Measurements from ENCODE around the gene THAP4.
"Not testable (repeated sequence)": the region's sequence is repeated elsewhere in the genome, so short reads cannot be mapped to it uniquely, and the experiment has no call there.

THAP4 gene

DNA sequence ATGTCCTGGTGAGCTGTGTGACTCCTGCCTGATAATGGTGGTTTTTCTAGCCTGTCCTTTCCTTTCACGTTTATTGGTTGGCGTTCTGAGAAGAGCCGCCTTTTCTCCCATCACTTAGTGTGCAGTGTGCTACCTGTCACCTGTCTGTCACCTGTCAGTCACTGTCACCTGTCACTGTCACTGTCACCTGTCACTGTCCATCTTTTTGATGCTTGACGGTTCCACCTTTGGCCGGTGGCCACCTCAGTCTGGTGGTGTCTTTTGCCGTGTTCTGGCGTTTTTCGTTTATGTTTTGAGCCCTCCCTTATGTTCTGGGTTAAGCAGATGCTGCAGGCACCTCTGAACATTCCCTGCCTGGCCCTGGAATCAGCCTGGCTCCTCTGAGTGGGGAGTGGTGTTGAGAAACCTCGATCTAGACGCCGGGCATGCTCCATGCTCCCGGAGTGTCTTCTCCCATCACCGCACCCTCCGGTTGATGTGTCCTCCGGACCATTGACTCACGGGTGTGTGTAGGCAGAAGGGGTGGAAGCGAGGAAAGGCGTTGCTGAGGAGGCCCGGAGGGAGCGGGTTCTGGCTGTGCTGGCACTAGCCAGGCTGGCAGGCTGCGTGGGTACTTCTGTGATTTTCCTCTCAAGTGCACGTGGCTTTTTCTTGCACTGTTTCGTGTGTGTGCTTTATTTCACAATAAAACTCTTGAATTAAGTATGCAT lies 28.9 kb upstream of the THAP4 start:
- no peak for DNase-seq (ENCODE audit: low read depth, low spot score)

DNA sequence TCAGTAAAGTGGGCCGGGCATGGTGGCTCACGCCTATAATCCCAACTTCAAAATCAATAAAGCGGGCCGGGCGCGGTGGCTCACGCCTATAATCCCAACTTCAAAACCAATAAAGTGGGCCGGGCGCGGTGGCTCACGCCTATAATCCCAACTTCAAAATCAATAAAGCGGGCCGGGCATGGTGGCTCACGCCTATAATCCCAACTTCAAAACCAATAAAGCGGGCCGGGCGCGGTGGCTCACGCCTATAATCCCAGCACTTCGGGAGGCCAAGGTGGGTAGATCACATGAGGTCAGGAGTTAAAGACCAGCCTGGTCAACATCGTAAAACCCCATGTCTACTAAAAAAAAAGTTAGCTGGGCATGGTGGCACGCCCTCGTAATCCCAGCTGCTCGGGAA lies 25.8 kb upstream of the THAP4 start:
- not testable (repeated sequence) for DNase-seq (ENCODE audit: low read depth, low spot score)

DNA sequence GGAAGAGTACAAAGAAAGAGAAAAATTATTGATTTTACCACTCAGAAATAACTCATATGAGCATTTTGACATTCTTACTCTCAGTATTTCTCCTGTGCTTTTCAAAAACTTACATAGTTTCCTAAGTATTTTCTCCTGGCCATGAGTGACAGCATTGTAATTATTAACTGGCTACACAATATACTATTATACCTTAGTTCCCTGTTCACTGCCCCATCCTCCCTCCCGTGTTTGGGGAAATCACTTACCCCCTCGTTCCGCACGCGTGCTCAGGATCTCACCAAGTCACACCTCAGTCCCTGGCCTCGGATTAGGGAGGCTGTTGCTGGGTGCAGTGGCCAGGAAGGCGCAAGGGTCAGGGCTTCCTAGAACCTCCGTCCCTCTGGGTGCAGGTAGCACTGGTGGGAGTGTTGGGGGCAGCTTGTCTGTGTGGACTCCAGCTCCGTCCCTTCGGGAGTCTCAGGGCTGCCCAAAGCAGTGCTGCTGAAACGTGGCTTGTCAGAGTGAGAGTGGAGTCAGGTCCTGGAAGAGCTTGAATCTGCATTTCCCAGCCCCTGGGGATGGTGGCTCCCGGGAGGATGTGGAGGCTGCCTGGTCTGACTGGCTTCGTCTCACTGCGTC lies 23.7 kb upstream of the THAP4 start:
- DNase-seq (ENCODE audit: low read depth, low spot score): no peak

DNA sequence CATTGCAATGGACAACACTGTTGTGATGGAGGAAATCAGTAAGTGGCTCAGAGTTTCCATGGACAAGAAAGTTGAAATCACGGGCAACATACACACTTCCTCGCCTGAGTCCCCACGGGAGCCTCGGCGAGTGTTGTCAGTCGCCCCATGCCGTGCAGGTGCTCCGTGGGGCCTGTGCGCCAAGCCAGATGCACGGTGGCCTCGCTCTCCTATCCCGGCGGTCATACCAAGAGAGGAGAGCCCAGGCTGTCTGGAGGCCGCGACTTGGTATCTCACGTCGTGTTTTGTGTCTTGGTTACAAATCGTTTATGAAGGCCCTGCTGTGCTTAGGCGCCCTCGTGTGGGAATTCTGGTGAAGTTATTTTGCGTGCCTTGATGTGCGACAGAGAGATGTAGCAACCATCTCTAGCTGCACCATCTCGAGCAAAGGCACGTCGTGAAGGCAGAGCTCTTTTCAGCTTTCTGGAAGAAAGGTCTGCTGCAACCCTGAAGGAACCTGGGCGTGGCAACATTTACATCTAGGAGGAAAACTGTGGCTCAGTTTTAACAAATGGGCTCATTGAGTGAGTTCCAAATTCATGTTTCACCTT lies 22.3 kb upstream of the THAP4 start:
- DNase-seq (ENCODE audit: low read depth, low spot score): no peak

DNA sequence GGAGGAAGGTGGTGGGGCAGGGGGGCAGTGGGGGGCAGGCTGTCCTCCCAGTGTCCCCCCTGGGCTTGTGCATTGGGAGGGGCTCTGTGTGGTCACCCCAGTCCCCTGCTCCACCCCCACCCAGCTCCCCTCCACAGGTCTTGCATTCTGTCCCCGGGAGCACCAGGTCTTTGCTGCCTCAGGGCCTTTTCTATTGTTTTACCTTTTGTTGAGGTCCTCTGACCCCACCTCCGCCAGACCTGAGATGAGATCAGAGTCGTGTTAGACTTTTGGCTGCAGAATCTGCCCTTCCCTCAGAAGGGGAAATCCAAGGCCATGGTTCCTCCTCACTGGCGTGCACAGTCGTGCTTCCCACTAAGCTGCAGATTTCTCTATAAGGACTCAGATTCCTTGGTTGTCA lies 21.3 kb upstream of the THAP4 start:
- DNase-seq (ENCODE audit: low read depth, low spot score): no peak

DNA sequence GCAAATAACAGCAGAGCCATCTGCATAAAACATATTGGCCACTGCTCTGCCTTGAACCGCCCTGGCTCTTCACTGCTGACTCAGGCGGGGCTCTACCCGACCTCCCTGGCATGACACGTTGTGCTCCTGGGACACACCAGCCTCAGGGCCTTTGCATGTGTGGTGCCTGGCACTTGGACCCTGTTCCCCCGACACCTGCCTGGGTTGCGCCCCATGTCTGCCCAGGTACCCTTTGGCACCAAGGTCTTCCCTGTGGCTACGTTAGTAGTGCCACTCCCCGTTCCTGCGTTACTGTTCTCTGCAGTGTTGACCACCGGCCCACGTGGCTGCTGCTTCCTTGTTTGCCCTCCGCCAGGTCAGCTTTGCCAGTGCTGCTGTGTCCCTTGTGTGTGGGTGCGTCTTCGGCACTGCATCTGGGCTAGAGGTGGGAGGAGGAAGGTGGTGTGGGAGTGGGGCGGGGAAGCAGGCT lies 20.9 kb upstream of the THAP4 start:
- no peak for DNase-seq (ENCODE audit: low read depth, low spot score)

DNA sequence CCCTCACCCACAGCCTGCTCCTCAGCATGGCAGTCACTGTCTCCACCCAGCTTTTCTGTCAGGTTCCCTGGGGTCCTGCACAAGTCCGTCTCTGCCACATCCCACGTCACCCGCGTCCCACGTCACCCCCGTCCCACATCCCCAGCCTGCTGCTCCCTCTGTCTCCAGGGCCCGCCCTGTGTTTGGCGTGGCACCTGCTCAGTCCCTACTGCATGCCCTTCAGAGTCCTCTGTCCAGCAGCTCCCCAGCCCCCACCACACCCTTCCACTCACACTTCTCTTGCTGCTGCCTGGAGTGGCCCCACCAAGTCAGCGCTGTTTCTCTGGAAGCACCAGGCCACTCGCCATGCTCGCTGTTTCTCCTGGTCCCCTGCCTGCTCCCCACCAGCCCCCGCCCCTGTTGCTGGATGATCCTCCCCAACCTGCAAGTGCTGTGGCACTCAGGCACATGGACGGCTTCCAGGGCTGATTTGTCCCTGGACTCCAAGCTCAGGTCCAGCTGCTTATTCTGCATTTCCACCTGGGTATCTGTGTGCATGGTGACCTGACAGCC lies 19.3 kb upstream of the THAP4 start:
- DNase-seq (ENCODE audit: low read depth, low spot score): no peak

DNA sequence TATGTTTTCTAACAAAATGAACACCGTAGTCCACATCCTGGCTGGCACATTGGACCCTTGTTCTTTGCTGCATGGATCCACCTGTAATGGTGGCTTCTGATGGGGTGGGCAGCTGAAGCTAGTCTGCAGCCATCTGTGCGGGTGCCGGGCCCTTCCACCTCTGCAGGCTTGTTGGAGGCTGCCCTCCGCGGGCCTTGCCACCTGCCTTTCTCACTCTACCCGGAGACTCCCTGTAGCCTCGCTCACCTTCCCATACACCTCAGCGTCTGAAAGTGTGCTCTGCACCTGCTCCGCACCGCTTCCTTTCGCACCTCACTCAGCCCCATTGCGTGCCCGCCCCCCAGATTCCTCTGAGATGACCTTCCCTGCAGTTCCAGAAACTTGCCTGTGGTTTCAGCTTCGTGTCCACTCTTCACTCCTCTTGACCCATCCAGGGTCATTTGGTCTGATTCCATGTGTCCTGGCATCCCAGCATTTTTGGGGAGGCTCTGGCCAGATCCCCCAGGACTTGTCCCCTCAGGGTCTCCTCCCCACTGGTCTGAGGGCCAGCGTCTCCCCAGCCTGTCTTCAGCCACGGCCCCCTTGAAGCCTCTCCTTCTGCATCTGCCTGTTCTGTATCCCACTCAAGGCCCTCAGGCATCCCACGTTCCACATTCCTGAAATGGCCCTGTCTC lies 18.7 kb upstream of the THAP4 start:
- DNase-seq (ENCODE audit: low read depth, low spot score): no peak

DNA sequence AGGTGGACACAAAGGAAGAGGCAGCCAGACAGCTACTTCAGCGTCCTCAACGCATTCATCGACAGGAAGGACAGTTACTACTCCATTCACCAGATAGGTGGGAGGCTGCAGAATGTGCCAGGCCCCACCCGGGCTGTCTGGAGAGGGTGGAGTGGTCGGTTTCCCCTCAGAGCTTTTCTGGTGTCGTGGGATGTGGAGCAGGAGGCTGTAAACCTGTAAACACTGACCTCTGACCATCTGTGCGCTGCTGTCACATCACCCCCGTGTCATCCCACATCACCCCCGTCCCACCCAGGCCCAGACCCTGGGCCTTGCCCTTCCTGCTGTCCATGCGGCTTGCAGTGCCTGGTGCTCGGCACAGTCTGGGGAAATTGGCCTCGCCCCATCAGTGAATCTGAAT lies 17.6 kb upstream of the THAP4 start:
- no peak for DNase-seq (ENCODE audit: low read depth, low spot score)

DNA sequence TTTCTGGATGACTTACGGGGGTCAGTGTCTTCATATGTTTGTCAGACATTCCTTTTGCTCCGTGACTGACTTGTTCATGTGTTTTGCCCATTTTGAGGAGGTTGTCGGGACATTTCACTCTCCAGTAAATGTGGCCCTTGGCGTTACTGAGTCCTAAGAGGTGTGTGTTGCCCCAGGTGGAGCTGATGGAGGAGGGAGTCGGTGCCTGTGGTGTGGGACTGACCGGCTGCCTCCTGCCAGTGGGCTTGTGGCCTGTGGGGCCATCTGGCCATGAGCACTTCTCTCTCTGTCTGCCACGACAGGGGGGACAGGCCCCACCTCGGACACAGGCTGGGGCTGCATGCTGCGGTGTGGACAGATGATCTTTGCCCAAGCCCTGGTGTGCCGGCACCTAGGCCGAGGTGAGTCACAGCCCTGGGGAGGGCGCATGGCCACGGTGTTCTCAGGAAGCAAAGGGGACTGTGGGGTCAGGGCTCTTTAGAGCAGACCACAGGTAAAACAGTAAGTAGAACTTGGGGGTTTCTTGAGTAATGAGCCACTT lies 16.3 kb upstream of the THAP4 start:
- no peak for DNase-seq (ENCODE audit: low read depth, low spot score)

DNA sequence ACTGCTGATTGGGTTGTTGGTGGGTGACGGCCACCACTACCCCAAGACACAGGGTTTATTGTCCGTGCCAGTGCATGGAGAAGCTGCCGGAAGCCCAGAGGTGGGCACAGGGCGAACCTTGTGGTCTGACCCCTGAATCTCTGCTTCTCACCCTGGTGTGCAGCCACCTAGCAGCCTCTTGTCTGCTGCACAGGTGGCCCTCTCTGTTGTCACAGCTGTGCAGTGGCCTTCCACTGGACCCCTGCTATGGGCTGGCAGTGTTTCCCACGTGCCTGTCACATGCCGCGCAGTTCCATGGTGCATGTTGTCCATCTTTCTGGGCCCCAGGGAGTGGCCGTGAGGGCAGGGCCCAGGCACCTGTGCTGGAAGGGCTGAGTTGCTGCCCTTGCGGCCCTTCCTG lies 15.8 kb upstream of the THAP4 start:
- no peak for DNase-seq (ENCODE audit: low read depth, low spot score)

DNA sequence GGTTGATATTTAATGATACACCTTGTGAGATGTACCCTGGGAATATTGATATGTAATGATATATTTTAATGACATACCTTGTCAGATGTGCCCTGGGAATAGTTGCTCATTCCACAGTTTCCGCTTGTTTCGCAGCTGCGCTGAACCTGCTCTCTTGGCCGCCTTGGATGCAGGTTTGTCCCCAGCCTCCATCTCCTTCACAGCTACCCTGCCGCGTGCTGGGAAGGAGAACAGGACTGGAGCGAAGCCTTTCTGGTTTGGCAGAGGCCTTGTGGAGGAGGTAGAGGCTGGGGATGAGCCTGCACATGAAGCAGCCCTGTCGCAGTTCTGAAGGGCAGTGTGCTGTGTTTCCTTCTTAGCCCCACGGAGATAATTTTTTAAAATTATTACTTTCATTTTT lies 15.2 kb upstream of the THAP4 start:
- no peak for DNase-seq (ENCODE audit: low read depth, low spot score)

DNA sequence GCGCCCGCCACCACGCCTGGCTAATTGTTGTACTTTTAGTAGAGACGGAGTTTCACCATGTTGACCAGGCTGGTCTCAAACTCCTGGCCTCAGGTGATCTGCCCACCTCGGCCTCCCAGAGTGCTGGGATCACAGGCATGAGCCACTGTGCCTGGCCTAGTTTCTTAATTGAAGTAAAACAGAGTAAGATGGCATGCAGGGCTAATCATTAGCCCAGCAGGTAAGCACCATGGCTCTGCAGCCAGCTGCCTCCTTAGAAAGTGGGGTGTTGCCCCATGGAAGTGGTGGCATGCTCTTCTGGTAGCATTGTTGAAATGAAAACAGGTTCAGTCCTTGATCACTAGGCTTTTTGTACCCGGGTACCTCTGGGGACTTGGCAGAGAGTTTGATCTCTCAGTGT lies 13.0 kb upstream of the THAP4 start:
- no peak for DNase-seq (ENCODE audit: low read depth, low spot score)

DNA sequence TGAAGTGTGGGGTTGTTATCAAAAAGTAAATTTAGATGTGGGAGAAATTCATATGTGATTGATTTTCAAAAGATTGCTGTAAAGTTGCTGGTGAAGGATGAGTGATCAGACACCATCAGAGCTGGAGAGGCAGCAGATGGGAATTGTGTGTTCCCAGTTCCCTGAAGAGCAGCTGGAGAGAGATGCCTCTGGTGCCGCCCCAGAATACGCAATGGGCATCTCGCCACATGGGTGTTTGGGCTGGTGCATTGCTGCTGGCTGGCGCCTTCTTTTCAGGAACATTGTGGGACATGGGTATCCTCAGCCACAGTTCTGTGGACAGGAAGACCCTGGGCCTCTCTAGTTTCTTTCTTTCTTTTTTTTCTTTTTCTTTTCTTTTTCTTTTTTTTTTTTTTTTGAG lies 12.4 kb upstream of the THAP4 start:
- no peak for DNase-seq (ENCODE audit: low read depth, low spot score)

DNA sequence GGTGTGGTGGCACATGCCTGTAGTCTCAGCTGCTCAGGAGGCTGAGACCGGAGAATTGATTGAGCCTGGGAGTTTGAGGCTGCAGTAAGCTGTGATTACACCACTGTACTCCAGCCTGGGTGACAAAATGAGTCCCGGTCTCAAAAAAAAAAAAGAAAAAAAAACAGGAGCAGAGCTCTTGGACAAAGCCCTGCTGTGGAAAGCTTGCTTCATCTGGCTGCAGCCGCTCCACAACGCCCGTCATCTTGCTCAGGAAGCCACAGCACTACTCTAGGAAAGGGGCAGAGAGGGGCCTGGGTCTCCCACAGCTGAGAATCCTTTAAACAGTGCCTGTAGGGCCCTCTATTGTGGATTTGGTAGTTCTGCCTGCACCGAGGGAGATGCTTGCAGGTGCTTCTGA lies 11.5 kb upstream of the THAP4 start:
- DNase-seq (ENCODE audit: low read depth, low spot score): no peak

DNA sequence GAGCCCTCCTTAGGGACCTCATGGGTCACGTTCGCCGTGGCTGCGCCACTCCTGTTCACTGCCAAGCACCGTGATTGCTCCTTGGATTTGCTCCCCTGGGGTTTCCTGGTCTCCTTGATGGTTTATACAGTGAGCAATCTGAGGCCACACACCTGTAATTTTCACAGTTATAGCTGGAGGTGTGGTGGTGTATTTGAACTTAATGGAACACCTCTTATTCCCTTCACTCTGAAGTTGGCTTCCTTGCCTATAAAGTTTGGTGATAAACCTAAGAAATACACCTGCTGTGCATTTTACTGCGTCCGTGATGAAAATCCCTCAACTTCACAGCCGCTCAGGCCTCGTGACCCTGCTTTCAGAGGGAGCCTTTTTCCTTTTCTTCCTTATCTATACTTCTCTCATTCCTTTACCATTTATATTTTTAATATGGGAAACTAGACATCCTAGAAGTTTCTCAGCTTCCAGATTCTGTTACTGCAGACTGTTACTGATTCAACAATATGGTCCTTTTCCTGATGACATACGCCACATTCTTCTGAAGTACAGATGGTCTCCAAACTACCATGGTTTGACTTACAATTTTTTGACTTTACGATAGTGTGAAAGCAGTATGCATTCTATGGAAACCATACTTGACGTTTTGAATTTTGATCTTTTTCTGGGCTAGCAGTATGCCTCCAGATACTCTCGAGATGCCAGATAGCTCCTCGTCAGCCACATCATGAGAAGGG lies 9.1 kb upstream of the THAP4 start:
- DNase-seq (ENCODE audit: low read depth, low spot score): no peak

DNA sequence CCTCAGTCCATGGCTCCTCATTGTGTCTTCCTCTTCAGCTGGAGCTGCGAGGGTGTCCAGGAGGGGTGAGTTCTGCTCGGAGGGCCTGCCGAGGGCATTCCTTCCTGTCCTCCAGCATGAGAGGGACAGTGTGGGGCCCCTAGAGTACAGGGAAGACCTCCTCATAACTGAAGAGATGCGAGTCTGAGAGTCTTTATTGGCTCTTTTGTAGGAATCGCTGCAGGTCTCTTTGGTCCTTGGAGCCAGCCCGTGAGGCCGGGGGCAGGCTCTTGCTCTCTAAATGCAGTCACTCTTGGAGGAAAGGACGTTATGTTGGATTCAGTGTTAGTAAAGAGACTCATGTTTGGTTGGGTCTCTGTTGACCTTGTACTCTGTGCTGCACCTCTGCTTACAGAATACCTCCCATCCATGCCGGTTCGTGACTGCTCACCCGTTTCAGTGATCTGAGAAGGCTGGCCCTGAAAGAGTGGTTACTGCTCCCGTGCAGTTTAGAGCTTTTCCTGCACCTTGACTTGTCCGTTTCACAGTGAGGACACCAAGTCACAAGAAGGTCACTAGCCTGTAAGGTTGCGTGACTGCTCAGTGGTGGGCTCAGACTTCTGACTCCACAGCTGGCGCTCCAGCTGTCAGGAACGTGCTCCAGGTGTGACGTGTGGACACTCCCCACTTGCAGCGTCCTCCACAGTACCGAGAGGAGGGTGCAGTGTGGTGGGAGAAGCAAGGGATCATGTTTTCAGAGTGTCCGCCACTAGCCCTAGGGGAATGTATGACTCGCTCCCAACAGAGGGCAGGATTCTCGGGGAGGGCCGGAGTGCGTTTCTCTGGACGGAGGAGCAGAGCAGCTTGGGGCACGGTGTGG lies 8.3 kb upstream of the THAP4 start:
- no peak for DNase-seq (ENCODE audit: low read depth, low spot score)

DNA sequence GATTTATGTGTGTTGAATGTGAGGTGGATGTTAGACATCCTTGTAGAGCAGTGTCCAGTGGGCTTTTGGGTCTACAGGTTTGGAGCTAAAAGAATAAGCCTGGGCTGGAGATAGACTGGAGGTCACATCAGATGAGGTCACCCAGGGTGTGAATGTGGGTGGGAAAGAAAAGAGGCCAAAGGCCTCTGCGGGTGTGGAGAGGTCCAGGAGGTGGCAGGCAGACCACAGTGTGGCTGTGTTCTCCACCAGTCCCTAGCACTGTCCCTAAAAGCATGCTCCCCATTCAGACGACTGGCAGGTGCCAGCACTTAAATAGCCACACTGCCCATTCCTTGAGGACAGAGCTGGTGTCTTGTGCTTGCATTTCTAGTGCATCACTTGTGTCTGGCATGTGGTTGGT lies 4.7 kb upstream of the THAP4 start:
- DNase-seq (ENCODE audit: low read depth, low spot score): no peak

DNA sequence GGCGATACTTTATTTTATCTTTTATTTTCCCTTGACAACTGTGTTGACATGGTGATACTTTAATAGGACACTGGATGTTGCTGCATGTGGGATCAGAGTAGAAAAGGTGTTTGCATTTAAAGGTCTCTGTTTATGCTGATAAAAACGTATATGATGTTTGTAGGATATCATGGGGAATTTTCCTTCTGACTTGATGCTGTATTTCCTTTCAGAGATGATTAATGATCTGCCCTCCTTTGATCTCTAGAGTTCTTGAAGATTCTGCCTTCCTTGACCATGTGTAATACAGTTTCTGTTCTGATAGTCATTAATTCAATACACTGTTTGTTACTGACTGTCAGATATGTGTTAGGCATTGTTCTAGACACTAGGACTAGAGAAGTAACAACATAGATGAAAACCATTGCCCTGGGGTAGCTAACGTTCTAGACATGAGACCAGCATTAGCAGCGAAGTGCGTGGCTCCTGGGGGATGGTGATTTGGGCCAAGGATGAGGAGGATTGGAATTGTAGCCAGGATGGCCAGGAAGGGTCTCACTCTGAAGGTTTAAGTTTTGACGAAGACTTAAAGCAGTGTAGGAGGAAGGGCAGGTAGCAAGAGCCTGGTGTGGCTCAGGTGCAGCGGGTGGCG lies 3.3 kb upstream of the THAP4 start:
- DNase-seq (ENCODE audit: low read depth, low spot score): no peak

DNA sequence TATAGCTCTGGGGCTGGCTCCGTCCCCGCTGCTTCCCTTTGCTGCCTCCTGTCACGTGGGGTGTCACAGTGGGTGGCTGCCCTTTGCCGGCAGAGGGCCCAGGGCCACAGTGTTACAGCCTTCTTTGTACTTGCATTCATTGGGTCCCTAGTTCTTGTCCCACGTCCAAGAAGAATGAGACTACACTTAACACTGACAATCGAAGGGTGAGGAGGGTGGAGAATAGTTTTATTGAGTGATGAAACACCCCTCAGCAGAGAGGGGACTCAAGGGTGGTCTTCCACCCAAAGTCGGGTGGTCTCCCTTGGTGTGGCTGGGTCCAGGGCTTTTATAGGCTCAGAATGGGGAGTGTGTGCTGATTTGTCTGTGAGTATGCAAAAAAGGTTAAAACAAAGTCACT lies 2.4 kb upstream of the THAP4 start:
- no peak for DNase-seq (ENCODE audit: low read depth, low spot score)
